Astrocyte (in vitro differentiated cells and primary cell): ENCODE measurements around the gene ALPI. TPM values are rescaled to one million over a fixed set of nuclear protein-coding genes. Genes with fewer than 3 reads are reported as not detected.

ENCODE experiments used
- DNase-seq: peaks from one replicate; pipeline ENCODE4 v3.0.0-alpha.2; 2010; ENCODE audit warnings: low read depth
- FAIRE-seq: peaks from 2 replicates; lab custom pipeline; 2011; peaks lifted over from hg19 to GRCh38; lab: Jason Lieb, UNC
- H2AFZ ChIP-seq: 2 replicates; pipeline ENCODE4 v1.6.0; 2012; ENCODE audit warnings: low read depth, low read length, inconsistent platforms
- H3K27ac ChIP-seq: 2 replicates; pipeline ENCODE4 v1.5.1; 2011; ENCODE audit warnings: low read depth, low read length, inconsistent platforms
- H3K27me3 ChIP-seq: 2 replicates; pipeline ENCODE4 v1.6.0; 2011; ENCODE audit warnings: low read length, inconsistent platforms; ENCODE audit not compliant: insufficient read depth
- H3K36me3 ChIP-seq: 2 replicates; pipeline ENCODE4 v1.5.1; 2011; ENCODE audit warnings: low read length, inconsistent platforms; ENCODE audit not compliant: insufficient read depth
- H3K4me1 ChIP-seq: 2 replicates; pipeline ENCODE4 v1.5.1; 2011; ENCODE audit warnings: low read length, inconsistent platforms; ENCODE audit not compliant: insufficient read depth
- H3K4me2 ChIP-seq: 2 replicates; pipeline ENCODE4 v1.6.0; 2012; ENCODE audit warnings: low read length, inconsistent platforms
- H3K4me3 ChIP-seq: 2 replicates; pipeline ENCODE4 v1.5.1; 2011; ENCODE audit warnings: low read depth, mild to moderate bottlenecking, low read length, inconsistent platforms; ENCODE audit not compliant: insufficient read depth
- H3K79me2 ChIP-seq: 2 replicates; pipeline ENCODE4 v1.6.0; 2012; ENCODE audit warnings: mild to moderate bottlenecking, low read length, inconsistent platforms; ENCODE audit not compliant: insufficient read depth
- H3K9ac ChIP-seq: 2 replicates; pipeline ENCODE4 v1.6.0; 2012; ENCODE audit warnings: mild to moderate bottlenecking, low read length, inconsistent platforms
- H3K9me3 ChIP-seq: 2 replicates; pipeline ENCODE4 v1.5.1; 2012; ENCODE audit warnings: low read depth, mild to moderate bottlenecking, low read length, inconsistent platforms; ENCODE audit not compliant: insufficient read depth
- H4K20me1 ChIP-seq: 2 replicates; pipeline ENCODE4 v1.6.0; 2012; ENCODE audit warnings: low read length, inconsistent platforms; ENCODE audit not compliant: insufficient read depth
- H3K27ac Mint-ChIP-seq: one replicate; pipeline ENCODE4 v1.8.0; 2021; ENCODE audit warnings: mild to moderate bottlenecking, mixed read lengths; ENCODE audit not compliant: unreplicated experiment
- H3K27me3 Mint-ChIP-seq: one replicate; pipeline ENCODE4 v1.8.0; 2021; ENCODE audit warnings: low read depth, mixed read lengths; ENCODE audit not compliant: unreplicated experiment
- H3K36me3 Mint-ChIP-seq: one replicate; pipeline ENCODE4 v1.8.0; 2021; ENCODE audit warnings: low read depth, mixed read lengths; ENCODE audit not compliant: unreplicated experiment
- H3K4me1 Mint-ChIP-seq: one replicate; pipeline ENCODE4 v1.8.0; 2021; ENCODE audit warnings: low read depth, mixed read lengths; ENCODE audit not compliant: unreplicated experiment
- H3K4me3 Mint-ChIP-seq: one replicate; pipeline ENCODE4 v1.8.0; 2021; ENCODE audit warnings: mild to moderate bottlenecking, moderate library complexity, mixed read lengths; ENCODE audit not compliant: unreplicated experiment
- H3K9me3 Mint-ChIP-seq: one replicate; pipeline ENCODE4 v1.8.0; 2021; ENCODE audit warnings: mild to moderate bottlenecking, mixed read lengths; ENCODE audit not compliant: unreplicated experiment
- CTCF ChIP-seq: IDR thresholded peaks from 2 replicates; pipeline ENCODE4 v1.5.1; 2011; ENCODE audit warnings: low read depth, mild to moderate bottlenecking, inconsistent platforms, low read length, moderate library complexity; ENCODE audit not compliant: insufficient read depth
- EZH2 ChIP-seq: IDR thresholded peaks from 2 replicates; pipeline ENCODE4 v1.6.1; 2012; ENCODE audit warnings: mild to moderate bottlenecking, low read length, inconsistent platforms; ENCODE audit not compliant: insufficient read depth
- total RNA-seq: library from RNA; stranded (reverse); gene quantifications from 2 replicates; pipeline ENCODE4 v1.2.1, GENCODE V29; 2021

Gene ALPI
- total RNA-seq, 1 donor from 2014 or later, result not detected

DNA sequence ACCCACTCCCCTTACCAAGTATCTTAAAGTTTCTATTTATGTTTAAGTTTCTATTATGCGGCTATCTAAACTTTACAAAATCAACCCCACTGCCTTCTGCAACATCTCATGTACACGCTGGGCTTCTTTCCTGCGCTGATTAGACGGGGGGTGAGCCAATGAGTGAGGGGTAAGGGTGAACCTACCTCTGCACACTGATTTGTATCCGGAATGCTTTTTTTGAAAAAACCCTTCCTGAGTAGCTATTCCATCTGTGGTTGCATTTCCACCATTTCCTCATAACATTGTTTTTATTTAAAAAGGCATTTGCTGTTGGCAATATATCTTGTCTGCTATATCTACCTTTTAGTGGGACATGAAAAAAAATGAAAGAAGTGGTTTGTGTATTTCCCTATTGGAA lies 43.0 kb upstream of the ALPI start:
- FAIRE-seq (no peak), DNase-seq (no peak)
- H2AFZ ChIP-seq, result no peak overlapping the region
- H3K36me3 ChIP-seq, result no peaks in the 10 kb centered on the region
- H3K79me2 ChIP-seq, result no peaks in the 10 kb centered on the region
- Mint-ChIP-seq H3K4me1 (peaks cover 4% of the 10 kb centered on the region), H3K36me3 (no peaks in the 10 kb centered on the region), H3K27me3 (peaks cover 62% of the 10 kb centered on the region), H3K27ac (no peak overlapping the region), H3K9me3 (no peaks in the 10 kb centered on the region), H3K4me3 (no peak overlapping the region)
- TF ChIP-seq EZH2 (no peak), CTCF (no peak)
- no peaks in the 10 kb centered on the region for H3K9me3 ChIP-seq
- no peak overlapping the region for H3K9ac ChIP-seq
- no peak overlapping the region for H3K4me2 ChIP-seq
- H3K27me3 ChIP-seq, result peaks cover 33% of the 10 kb centered on the region
- H3K27ac ChIP-seq, result no peak overlapping the region
- H3K4me3 ChIP-seq, result no peak overlapping the region
- no peaks in the 10 kb centered on the region for H3K4me1 ChIP-seq
- H4K20me1 ChIP-seq, result no peaks in the 10 kb centered on the region

DNA sequence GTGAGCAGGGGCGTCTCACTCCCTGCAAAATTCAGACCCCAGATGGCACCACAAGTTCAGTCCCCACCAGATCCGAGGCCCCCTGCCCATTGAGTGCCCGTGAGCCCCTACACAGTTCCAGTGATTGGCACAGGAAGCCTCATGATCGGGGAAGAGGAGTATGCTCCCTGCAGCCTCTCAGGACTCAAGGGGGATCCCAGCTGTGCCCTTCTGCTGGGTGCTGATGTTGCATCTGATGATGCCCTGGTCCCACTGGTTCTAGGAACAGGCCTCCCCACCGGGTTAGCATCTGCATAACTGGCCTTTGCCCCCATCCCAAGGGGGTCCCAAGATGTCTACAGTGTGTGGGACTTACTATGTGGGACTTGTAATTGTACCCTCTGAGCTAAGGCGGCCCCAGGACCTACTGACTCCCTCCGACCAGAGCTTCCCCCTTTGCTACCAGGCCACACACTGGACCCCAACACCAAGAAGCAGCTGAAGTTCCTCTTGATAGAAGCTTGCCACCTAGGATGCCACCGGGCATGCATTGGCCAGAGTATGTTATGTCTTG lies 40.7 kb upstream of the ALPI start:
- Histone ChIP-seq H3K79me2 (no peaks in the 10 kb centered on the region), H2AFZ (no peak overlapping the region), H3K27me3 (peaks cover 52% of the 10 kb centered on the region), H3K27ac (no peak overlapping the region), H3K4me2 (no peak overlapping the region), H3K4me1 (no peaks in the 10 kb centered on the region), H3K9me3 (no peaks in the 10 kb centered on the region), H3K4me3 (no peak overlapping the region), H4K20me1 (no peaks in the 10 kb centered on the region), H3K36me3 (no peaks in the 10 kb centered on the region), H3K9ac (no peak overlapping the region)
- DNase-seq, result no peak
- Mint-ChIP-seq H3K27me3 (peaks cover 75% of the 10 kb centered on the region), H3K4me3 (no peak overlapping the region), H3K9me3 (peaks cover 3% of the 10 kb centered on the region), H3K36me3 (no peaks in the 10 kb centered on the region), H3K4me1 (peaks cover 4% of the 10 kb centered on the region), H3K27ac (no peak overlapping the region)
- TF ChIP-seq EZH2 (no peak), CTCF (no peak)
- no peak for FAIRE-seq

GRCh38 chr2:232415736-232416520 lies 40.0 kb upstream of the ALPI start:
- H4K20me1 ChIP-seq, result no peaks in the 10 kb centered on the region
- H3K9ac ChIP-seq, result no peak overlapping the region
- H3K36me3 Mint-ChIP-seq, result no peaks in the 10 kb centered on the region
- DNase-seq (no peak), FAIRE-seq (no peak)
- H2AFZ ChIP-seq, result no peak overlapping the region
- no peaks in the 10 kb centered on the region for H3K79me2 ChIP-seq
- no peak overlapping the region for H3K27ac Mint-ChIP-seq
- peaks cover 4% of the 10 kb centered on the region for H3K4me1 Mint-ChIP-seq
- H3K4me1 ChIP-seq, result no peaks in the 10 kb centered on the region
- no peaks in the 10 kb centered on the region for H3K36me3 ChIP-seq
- TF ChIP-seq EZH2 (no peak), CTCF (no peak)
- H3K27me3 Mint-ChIP-seq, result peaks cover 71% of the 10 kb centered on the region
- H3K4me3 ChIP-seq, result no peak overlapping the region
- no peak overlapping the region for H3K27ac ChIP-seq
- peaks cover 54% of the 10 kb centered on the region for H3K27me3 ChIP-seq
- H3K9me3 Mint-ChIP-seq, result peaks cover 3% of the 10 kb centered on the region
- H3K4me2 ChIP-seq, result no peak overlapping the region
- H3K9me3 ChIP-seq, result no peaks in the 10 kb centered on the region
- H3K4me3 Mint-ChIP-seq, result no peak overlapping the region
